ENCODE measurements around the gene FHL2. TPM values are rescaled to one million over a fixed set of nuclear protein-coding genes. Genes with fewer than 3 reads are reported as not detected.

Gene FHL2
- polyA plus RNA-seq, 3 donors = 27.4 to 34.6 (median 30.6) TPM

- no peak for DNase-seq (ENCODE audit: extremely low read depth in 1 of 11, low read depth in 9 of 11, low spot score in 4 of 11)
Measured at GRCh38 chr2:105404736-105405135, 5.9 kb upstream of the FHL2 start.

- no peak for DNase-seq (ENCODE audit: extremely low read depth in 1 of 11, low read depth in 9 of 11, low spot score in 4 of 11)
Measured at GRCh38 chr2:105403783-105404698, 5.2 kb upstream of the FHL2 start.

GRCh38 chr2:105403241-105403782 is 4.5 kb upstream of the FHL2 start:
- DNase-seq (ENCODE audit: extremely low read depth in 1 of 11, low read depth in 9 of 11, low spot score in 4 of 11) = no peak

GRCh38 chr2:105402809-105403208 is 4.0 kb upstream of the FHL2 start:
- no peak for DNase-seq (ENCODE audit: extremely low read depth in 1 of 11, low read depth in 9 of 11, low spot score in 4 of 11)

GRCh38 chr2:105401867-105402266 is 3.0 kb upstream of the FHL2 start:
- DNase-seq (ENCODE audit: extremely low read depth in 1 of 11, low read depth in 9 of 11, low spot score in 4 of 11) = no peak

- DNase-seq (ENCODE audit: extremely low read depth in 1 of 11, low read depth in 9 of 11, low spot score in 4 of 11) = no peak
Measured at GRCh38 chr2:105400138-105400540, 1.3 kb upstream of the FHL2 start.

- DNase-seq (ENCODE audit: extremely low read depth in 1 of 11, low read depth in 9 of 11, low spot score in 4 of 11) = no peak
Measured at GRCh38 chr2:105399207-105399861, 483 bp upstream of the FHL2 start.

GRCh38 chr2:105397953-105398335 is 907 bp downstream of the FHL2 start:
- no peak for DNase-seq (ENCODE audit: extremely low read depth in 1 of 11, low read depth in 9 of 11, low spot score in 4 of 11)

GRCh38 chr2:105397025-105397722 is 1.7 kb downstream of the FHL2 start:
- no peak for DNase-seq (ENCODE audit: extremely low read depth in 1 of 11, low read depth in 9 of 11, low spot score in 4 of 11)

GRCh38 chr2:105396254-105397024 is 2.4 kb downstream of the FHL2 start:
- no peak for DNase-seq (ENCODE audit: extremely low read depth in 1 of 11, low read depth in 9 of 11, low spot score in 4 of 11)

- DNase-seq (ENCODE audit: extremely low read depth in 1 of 11, low read depth in 9 of 11, low spot score in 4 of 11) = no peak
Measured at GRCh38 chr2:105395691-105396090, 3.2 kb downstream of the FHL2 start.

GRCh38 chr2:105394951-105395611 is 3.8 kb downstream of the FHL2 start:
- DNase-seq (ENCODE audit: extremely low read depth in 1 of 11, low read depth in 9 of 11, low spot score in 4 of 11) = no peak

- no peak for DNase-seq (ENCODE audit: extremely low read depth in 1 of 11, low read depth in 9 of 11, low spot score in 4 of 11)
Measured at GRCh38 chr2:105393373-105394055, 5.3 kb downstream of the FHL2 start.

- no peak for DNase-seq (ENCODE audit: extremely low read depth in 1 of 11, low read depth in 9 of 11, low spot score in 4 of 11)
Measured at GRCh38 chr2:105391763-105392662, 6.8 kb downstream of the FHL2 start.

GRCh38 chr2:105391058-105391627 is 7.7 kb downstream of the FHL2 start:
- DNase-seq (ENCODE audit: extremely low read depth in 1 of 11, low read depth in 9 of 11, low spot score in 4 of 11) = no peak

- DNase-seq (ENCODE audit: extremely low read depth in 1 of 11, low read depth in 9 of 11, low spot score in 4 of 11) = no peak
Measured at GRCh38 chr2:105390454-105390853, 8.4 kb downstream of the FHL2 start.

All from renal cortex interstitium (tissue), 11 donors.